ENCODE data around the gene ACTC1.

ACTC1 gene

DNA sequence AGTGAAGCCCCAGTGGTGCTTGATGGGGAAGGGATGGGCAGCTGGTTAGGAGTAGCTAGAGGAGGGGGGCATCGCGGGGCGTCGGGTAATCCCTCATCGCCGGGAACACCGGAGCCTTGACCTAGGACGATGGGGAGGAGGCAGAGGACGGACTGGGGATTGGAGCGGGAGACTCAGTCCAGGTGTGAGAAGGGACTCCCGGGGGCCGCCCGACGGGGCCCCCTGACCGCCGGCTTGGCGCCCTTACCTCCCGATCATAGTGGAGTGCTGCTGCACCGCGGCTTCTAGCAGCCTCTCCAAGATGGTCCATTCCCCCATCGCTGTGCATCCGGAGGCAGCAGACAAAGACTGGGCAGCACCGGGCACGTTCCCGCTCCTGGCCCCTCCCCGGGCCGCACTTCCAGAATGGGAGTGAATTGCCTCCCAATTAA is 41.2 kb downstream of the ACTC1 start:
- in situ Hi-C loops (cut with HindIII; ENCODE audit: low sequenced_read_pairs) = no loop called here

DNA sequence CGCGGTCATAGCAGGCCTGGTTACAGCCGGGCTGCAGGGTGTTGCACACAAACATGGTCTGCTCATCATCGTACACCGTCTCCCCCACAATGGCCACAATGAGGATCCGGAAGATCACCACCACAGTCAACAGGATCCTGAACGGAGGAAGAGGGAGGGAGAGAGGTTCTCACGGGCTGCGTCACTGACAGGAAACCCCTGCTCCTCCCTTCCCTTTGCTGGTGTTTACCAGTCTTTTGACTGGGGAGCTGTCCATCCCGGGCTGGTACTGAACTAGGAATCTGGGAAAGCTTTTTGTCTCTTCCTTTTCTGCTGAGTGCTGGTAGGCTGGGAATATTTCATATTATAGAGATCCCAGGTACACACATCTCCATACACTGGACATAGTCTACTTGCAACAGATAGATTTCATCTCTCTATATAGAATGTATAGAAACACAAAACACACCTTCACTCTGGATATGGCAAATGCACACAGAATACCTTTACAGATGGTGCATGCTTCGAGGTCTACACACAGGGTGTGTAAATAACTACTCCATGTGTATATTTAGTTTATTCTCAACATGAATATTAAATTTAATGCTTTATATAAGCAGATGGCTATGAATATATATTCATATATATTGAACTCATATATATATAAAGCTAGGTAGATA is 42.0 kb downstream of the ACTC1 start:
- no peak overlapping the region for H3K4me3 ChIP-seq (ENCODE audit: low read depth, low read length)
- DNase-seq (ENCODE audit: low read depth) = peak; percentile 34
- TF ChIP-seq, protein P1, sequence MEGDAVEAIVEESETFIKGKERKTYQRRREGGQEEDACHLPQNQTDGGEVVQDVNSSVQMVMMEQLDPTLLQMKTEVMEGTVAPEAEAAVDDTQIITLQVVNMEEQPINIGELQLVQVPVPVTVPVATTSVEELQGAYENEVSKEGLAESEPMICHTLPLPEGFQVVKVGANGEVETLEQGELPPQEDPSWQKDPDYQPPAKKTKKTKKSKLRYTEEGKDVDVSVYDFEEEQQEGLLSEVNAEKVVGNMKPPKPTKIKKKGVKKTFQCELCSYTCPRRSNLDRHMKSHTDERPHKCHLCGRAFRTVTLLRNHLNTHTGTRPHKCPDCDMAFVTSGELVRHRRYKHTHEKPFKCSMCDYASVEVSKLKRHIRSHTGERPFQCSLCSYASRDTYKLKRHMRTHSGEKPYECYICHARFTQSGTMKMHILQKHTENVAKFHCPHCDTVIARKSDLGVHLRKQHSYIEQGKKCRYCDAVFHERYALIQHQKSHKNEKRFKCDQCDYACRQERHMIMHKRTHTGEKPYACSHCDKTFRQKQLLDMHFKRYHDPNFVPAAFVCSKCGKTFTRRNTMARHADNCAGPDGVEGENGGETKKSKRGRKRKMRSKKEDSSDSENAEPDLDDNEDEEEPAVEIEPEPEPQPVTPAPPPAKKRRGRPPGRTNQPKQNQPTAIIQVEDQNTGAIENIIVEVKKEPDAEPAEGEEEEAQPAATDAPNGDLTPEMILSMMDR (IDR thresholded peaks at IDR 0.05; ENCODE audit: low read depth, low read length, missing control alignments) = no peak
- in situ Hi-C loops (cut with HindIII; ENCODE audit: low sequenced_read_pairs) = no loop called here

More for the DNA sequence above, 41.2 kb downstream of the ACTC1 start:
- no peak for DNase-seq (ENCODE audit: low read depth)
- H3K4me3 ChIP-seq (ENCODE audit: low read depth, low read length) = no peak overlapping the region
- TF ChIP-seq, protein P1 (IDR thresholded peaks at IDR 0.05; ENCODE audit: low read depth, low read length, missing control alignments) = no peak

GRCh38 chr15:34749691-34750090 is 45.7 kb downstream of the ACTC1 start:
- in situ Hi-C loops (cut with HindIII; ENCODE audit: low sequenced_read_pairs) = no loop called here
- no peak overlapping the region for H3K4me3 ChIP-seq (ENCODE audit: low read depth, low read length)
- DNase-seq (ENCODE audit: low read depth) = no peak
- TF ChIP-seq, protein P1 (IDR thresholded peaks at IDR 0.05; ENCODE audit: low read depth, low read length, missing control alignments) = no peak
